ENCODE measurements around the gene CPNE6. TPM values are rescaled to one million over a fixed set of nuclear protein-coding genes. Genes with fewer than 3 reads are reported as not detected.
"Not testable (repeated sequence)": the region's sequence is repeated elsewhere in the genome, so short reads cannot be mapped to it uniquely, and the experiment has no call there.

CPNE6 gene
- total RNA-seq = not detected

- DNase-seq = no peak
Measured at GRCh38 chr14:24071144-24071697, at the start of gene CPNE6. CPNE6 (plus strand) TSS chr14:24071562; CDS start chr14:24072937, 1,375 bp downstream.

DNA sequence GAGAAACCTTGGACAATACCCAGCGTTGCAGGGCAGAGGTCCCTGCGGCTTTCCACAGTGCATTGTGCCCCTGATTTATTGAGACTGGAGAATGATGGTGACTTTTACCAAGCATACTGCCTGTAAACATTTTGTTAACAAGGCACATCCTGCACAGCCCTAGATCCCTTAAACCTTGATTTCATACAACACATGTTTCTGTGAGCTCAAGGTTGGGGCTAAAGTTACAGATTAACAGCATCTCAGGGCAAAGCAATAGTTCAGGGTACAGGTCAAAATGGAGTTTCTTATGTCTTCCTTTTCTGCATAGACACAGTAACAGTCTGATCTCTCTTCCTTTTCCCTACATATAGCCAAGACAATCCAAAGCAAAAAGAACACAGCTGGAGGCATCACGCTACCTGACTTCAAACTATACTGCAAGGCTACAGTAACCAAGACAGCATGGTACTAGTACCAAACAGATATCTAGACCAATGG, 46.4 kb upstream of the CPNE6 start:
- not testable (repeated sequence) for DNase-seq

DNA sequence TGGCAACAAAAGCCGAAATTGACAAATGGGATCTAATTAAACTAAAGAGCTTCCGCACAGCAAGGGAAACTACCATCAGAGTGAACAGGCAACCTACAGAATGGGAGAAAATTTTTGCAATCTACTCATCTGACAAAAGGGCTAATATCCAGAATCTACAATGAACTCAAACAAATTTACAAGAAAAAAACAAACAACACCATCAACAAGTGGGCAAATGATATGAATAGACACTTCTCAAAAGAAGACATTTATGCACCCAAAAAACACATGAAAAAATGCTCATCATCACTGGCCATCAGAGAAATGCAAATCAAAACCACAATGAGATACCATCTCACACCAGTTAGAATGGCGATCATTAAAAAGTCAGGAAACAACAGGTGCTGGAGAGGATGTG, 41.7 kb upstream of the CPNE6 start:
- not testable (repeated sequence) for DNase-seq

DNA sequence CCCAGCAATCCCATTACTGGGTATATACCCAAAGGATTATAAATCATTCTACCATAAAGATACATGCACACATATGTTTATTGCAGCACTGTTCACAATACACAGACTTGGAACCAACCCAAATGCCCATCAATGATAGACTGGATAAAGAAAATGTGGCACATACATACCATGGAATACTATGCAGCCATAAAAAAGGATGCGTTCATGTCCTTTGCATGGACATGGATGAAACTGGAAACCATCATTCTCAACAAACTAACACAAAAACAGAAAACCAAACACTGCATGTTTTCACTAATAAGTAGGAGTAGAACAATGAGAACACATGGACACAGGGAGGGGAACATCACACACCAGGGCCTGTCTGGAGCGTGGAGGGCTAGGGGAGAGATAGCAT, 40.0 kb upstream of the CPNE6 start:
- DNase-seq = not testable (repeated sequence)

GRCh38 chr14:24032727-24033418, 38.5 kb upstream of the CPNE6 start:
- DNase-seq = no peak

DNA sequence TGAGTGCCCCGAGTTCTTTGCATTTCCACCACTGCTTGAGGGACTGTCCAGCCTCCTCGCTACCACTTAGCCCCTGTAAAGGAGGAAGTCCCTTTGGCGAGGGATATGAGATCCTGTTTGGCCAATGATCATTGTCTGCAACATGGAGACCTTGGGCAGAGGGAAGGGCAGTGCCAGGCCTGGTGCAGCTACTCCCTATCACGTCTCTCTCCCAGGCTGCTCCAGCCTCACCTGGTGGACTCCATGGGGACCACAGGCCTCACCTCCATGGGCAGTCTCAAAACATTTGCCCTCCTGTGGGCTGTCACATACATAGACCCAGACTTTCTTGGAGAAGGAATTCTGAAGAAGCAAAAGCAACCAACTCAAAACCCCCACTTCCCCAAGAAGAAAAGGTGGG, 35.6 kb upstream of the CPNE6 start:
- DNase-seq = not testable (repeated sequence)

DNA sequence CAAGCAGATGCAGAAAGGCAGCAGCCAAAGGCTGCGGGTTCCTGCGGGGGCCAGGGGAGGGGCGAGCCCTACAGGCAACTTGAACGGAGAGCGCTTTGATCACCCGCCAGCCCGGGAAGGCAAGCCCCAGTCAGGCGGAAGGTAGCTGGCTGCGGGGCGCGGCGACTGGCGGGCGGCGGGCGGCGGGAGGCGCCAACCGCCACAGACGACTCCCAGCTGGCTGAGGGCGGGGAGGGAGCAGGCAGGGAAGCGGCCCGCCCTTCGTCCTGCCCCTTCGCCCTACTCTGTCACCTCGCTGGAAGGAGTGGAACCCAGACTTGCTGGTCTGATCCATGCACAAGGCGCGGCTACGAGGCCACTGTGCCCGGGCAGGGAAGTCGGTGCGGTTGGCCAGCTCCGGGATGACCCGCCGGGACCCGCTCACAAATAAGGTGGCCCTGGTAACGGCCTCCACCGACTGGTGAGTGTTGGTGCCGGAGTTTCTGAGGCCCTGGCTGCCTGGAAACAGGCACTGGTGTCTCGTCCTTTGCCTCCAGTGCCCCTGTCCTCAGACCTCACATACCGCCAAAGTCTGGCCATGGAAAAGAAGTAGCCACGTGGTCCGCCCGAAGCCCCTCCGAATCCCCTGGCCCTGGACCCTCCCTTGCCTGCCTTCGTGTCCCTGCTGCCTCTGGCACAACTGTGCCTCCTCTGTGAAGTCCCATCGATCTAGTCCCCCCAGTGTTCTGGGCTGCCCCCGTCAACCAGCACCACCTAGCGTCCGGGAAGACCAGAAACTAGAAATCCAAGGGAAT, 35.0 kb upstream of the CPNE6 start:
- peak; percentile 48 for DNase-seq

DNA sequence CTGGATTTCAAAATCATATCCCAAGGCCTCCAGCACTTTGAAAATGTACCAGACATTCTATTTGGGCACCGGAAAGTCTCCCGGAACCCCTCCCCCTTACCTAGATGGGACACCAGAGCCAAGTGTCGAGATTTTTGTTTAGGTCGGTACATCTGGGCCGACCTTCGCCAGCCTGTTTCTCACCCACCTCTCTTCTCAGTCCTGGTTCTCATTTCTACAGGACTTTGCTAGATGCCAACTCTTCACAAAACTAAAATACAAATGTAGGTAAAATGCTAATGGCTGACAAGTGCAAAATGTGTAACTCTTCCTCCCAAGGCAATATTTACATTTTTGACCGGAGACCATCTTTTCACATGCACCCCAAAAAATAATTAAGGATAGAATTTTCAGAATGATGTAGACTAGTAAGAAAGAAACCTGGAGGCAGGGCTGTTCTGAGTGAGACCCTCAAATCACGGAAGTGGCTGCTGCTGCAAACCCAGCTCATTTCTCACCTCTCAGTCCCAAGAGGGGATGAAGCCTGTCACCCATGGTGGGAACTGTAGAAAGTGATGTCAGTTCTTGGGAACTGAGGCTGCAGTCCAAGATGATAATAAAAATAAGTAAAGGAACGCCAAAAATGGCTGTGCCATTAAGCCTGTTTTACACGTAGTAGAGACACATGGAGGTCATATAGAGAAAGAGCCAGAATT, 34.3 kb upstream of the CPNE6 start:
- DNase-seq = not testable (repeated sequence)

- no peak for DNase-seq
Measured at GRCh38 chr14:24037658-24038037, 33.7 kb upstream of the CPNE6 start.

GRCh38 chr14:24038686-24039085, 32.7 kb upstream of the CPNE6 start:
- DNase-seq = no peak

DNA sequence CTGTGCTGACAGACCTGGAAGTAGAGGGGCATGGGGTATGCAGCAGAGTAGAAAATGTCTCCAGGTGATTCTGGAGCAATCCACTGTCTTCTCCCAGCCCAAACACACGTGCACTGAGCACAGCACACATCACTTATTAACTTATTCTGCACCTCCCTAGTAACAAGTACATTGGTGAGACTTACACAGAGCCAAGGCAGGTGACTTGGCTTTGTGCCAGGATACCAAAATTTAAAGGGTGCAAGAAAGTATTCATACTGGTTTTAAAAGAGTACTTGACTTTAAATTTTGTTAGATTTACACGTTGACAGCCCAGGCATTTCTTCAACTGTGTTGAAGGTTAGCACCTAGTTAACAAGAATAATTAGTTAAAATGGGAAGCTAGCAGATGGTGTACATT, 30.7 kb upstream of the CPNE6 start:
- DNase-seq = no peak

- DNase-seq = no peak
Measured at GRCh38 chr14:24042746-24043145, 28.6 kb upstream of the CPNE6 start.

- DNase-seq = not testable (repeated sequence)
Measured at GRCh38 chr14:24049002-24049401, 22.4 kb upstream of the CPNE6 start.

GRCh38 chr14:24050753-24051152, 20.6 kb upstream of the CPNE6 start:
- DNase-seq = not testable (repeated sequence)

DNA sequence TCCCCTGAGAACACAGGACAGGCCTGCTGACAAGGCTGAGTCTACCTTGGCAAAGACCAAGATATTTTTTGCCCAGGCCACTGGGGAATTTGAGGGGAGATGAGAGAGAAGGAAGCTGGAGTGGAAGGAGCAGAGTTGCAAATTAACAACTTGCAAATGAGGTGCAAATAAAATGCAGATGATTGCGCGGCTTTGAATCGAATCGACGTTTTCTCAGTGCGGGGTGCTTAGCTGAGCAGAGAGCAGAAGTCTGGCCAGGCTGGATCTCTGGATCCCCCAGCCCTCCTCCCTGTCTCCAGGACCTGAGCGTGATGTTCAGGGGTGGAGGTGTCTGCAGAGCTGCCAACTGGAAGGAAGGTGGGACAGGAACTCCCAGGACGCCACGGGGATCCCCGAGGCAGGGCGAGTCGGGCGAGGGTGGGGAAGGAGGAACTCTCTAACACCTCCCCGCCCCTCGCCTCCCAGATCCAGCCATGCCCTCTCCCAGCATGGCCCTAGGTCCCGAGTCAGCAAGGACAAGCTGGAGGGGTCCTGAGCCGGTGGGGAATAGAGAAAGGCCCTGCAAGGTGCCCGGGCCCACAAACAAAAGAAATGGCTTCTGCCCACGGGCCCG, 20.1 kb upstream of the CPNE6 start:
- DNase-seq = no peak

- peak; percentile 36 for DNase-seq
Measured at GRCh38 chr14:24051789-24052655, 19.3 kb upstream of the CPNE6 start, which contains the start of gene CARMIL3. CARMIL3 (plus strand) TSS chr14:24052009; CDS start chr14:24052154, 145 bp downstream.

- DNase-seq = no peak
Measured at GRCh38 chr14:24052656-24053547, 18.5 kb upstream of the CPNE6 start.

DNA sequence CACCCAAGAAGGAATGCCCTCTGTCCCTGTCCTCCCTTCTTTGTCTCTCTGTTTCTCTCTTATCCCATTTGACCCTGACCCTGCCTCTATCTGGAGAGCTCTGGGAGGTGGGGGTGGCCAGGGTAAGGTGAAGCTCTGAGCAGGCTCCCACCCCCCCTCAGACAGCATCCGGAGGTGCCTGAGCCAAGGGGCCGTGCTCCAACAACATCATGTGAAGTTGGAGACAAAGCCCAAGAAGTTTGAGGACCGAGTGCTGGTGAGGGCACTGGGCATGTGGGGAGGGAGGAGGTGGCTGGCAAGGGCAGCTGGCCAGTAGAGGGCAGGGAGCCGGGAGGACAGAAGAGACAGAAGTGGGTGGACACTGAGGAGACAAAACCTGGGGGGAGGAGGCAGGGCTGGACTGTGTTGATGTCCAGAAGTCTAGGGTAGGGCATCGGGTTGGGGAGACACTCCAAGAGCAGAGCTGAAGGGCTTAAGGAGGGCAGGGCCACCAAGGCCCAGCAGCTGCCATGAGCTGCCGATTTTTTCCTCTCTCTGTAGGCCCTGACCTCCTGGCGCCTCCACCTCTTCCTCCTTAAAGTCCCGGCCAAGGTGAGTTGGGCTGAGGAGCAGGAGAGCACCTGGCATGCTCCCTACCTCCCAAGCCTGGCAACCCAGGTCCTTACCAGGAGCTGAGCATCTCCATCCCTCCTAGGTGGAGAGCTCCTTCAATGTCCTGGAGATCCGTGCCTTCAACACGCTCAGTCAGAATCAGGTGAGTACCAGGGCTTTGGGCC, 17.6 kb upstream of the CPNE6 start:
- no peak for DNase-seq

GRCh38 chr14:24054324-24054641, 17.1 kb upstream of the CPNE6 start:
- no peak for DNase-seq

- DNase-seq = no peak
Measured at GRCh38 chr14:24054646-24055045, 16.7 kb upstream of the CPNE6 start.

All from effector CD4-positive, alpha-beta T cell (primary cell).